ENCODE data around the gene STXBP6. TPM values are rescaled to one million over a fixed set of nuclear protein-coding genes. Genes with fewer than 3 reads are reported as not detected.

Gene STXBP6
- total and polyA plus RNA-seq, 2 experiments from 2014 or later: 19.7 to 29.0 TPM

- peaks cover 6% of the 10 kb centered on the region for H3K9me3 Mint-ChIP-seq
- Histone ChIP-seq H2AFZ (no peak overlapping the region), H3K9me2 (ENCODE audit: insufficient read depth) (no peaks in the 10 kb centered on the region), H3K27ac (ENCODE audit: low read depth) (no peak overlapping the region), H3K79me2 (replicated peaks; ENCODE audit: insufficient read depth) (no peaks in the 10 kb centered on the region), H3K4me3 (no peak overlapping the region), H3K4me1 (ENCODE audit: insufficient read depth) (peaks cover 7% of the 10 kb centered on the region; the same call in 1 of the 2 replicates), H3F3A (replicated peaks; ENCODE audit: low read depth) (no peaks in the 10 kb centered on the region), H4K20me1 (replicated peaks; ENCODE audit: insufficient read depth) (no peaks in the 10 kb centered on the region), H3K4me2 (no peak overlapping the region), H3K27me3 (ENCODE audit: insufficient read depth) (no peaks in the 10 kb centered on the region), H3K36me3 (ENCODE audit: insufficient read depth) (no peaks in the 10 kb centered on the region)
- no peaks in the 10 kb centered on the region for H3K27me3 Mint-ChIP-seq (ENCODE audit: insufficient read depth, low read depth, poor library complexity)
- H3K4me1 Mint-ChIP-seq: peaks cover 12% of the 10 kb centered on the region; the same call in 2 of the 3 replicates
- TF ChIP-seq STAT1 (IDR thresholded peaks at IDR 0.05; ENCODE audit: unreplicated experiment) (no peak), POLR2AphosphoS5 (IDR thresholded peaks at IDR 0.05; ENCODE audit: low read depth) (no peak), CTCF (conservative IDR thresholded peaks at IDR 0.05; ENCODE audit: low read depth in 2 of 2) (no peak), EZH2phosphoT487 (IDR thresholded peaks at IDR 0.05; ENCODE audit: unreplicated experiment) (no peak), ZNF114 (CRISPR knock-in tag; IDR thresholded peaks at IDR 0.05) (no peak), ZNF331 (CRISPR knock-in tag; IDR thresholded peaks at IDR 0.05; ENCODE audit: low read depth) (no peak), CREB1 (CRISPR knock-in tag; IDR thresholded peaks at IDR 0.05; ENCODE audit: low read depth) (no peak), NANOG (IDR thresholded peaks at IDR 0.05; ENCODE audit: borderline replicate concordance) (no peak), ETS1 (IDR thresholded peaks at IDR 0.05) (no peak), EZH2 (IDR thresholded peaks at IDR 0.05; ENCODE audit: low read depth, unreplicated experiment) (no peak), JUNB (IDR thresholded peaks at IDR 0.05; ENCODE audit: unreplicated experiment) (no peak)
- TF ChIP-seq, protein P1, sequence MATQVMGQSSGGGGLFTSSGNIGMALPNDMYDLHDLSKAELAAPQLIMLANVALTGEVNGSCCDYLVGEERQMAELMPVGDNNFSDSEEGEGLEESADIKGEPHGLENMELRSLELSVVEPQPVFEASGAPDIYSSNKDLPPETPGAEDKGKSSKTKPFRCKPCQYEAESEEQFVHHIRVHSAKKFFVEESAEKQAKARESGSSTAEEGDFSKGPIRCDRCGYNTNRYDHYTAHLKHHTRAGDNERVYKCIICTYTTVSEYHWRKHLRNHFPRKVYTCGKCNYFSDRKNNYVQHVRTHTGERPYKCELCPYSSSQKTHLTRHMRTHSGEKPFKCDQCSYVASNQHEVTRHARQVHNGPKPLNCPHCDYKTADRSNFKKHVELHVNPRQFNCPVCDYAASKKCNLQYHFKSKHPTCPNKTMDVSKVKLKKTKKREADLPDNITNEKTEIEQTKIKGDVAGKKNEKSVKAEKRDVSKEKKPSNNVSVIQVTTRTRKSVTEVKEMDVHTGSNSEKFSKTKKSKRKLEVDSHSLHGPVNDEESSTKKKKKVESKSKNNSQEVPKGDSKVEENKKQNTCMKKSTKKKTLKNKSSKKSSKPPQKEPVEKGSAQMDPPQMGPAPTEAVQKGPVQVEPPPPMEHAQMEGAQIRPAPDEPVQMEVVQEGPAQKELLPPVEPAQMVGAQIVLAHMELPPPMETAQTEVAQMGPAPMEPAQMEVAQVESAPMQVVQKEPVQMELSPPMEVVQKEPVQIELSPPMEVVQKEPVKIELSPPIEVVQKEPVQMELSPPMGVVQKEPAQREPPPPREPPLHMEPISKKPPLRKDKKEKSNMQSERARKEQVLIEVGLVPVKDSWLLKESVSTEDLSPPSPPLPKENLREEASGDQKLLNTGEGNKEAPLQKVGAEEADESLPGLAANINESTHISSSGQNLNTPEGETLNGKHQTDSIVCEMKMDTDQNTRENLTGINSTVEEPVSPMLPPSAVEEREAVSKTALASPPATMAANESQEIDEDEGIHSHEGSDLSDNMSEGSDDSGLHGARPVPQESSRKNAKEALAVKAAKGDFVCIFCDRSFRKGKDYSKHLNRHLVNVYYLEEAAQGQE (IDR thresholded peaks at IDR 0.05; ENCODE audit: unreplicated experiment): no peak
- TF ChIP-seq, protein P2, sequence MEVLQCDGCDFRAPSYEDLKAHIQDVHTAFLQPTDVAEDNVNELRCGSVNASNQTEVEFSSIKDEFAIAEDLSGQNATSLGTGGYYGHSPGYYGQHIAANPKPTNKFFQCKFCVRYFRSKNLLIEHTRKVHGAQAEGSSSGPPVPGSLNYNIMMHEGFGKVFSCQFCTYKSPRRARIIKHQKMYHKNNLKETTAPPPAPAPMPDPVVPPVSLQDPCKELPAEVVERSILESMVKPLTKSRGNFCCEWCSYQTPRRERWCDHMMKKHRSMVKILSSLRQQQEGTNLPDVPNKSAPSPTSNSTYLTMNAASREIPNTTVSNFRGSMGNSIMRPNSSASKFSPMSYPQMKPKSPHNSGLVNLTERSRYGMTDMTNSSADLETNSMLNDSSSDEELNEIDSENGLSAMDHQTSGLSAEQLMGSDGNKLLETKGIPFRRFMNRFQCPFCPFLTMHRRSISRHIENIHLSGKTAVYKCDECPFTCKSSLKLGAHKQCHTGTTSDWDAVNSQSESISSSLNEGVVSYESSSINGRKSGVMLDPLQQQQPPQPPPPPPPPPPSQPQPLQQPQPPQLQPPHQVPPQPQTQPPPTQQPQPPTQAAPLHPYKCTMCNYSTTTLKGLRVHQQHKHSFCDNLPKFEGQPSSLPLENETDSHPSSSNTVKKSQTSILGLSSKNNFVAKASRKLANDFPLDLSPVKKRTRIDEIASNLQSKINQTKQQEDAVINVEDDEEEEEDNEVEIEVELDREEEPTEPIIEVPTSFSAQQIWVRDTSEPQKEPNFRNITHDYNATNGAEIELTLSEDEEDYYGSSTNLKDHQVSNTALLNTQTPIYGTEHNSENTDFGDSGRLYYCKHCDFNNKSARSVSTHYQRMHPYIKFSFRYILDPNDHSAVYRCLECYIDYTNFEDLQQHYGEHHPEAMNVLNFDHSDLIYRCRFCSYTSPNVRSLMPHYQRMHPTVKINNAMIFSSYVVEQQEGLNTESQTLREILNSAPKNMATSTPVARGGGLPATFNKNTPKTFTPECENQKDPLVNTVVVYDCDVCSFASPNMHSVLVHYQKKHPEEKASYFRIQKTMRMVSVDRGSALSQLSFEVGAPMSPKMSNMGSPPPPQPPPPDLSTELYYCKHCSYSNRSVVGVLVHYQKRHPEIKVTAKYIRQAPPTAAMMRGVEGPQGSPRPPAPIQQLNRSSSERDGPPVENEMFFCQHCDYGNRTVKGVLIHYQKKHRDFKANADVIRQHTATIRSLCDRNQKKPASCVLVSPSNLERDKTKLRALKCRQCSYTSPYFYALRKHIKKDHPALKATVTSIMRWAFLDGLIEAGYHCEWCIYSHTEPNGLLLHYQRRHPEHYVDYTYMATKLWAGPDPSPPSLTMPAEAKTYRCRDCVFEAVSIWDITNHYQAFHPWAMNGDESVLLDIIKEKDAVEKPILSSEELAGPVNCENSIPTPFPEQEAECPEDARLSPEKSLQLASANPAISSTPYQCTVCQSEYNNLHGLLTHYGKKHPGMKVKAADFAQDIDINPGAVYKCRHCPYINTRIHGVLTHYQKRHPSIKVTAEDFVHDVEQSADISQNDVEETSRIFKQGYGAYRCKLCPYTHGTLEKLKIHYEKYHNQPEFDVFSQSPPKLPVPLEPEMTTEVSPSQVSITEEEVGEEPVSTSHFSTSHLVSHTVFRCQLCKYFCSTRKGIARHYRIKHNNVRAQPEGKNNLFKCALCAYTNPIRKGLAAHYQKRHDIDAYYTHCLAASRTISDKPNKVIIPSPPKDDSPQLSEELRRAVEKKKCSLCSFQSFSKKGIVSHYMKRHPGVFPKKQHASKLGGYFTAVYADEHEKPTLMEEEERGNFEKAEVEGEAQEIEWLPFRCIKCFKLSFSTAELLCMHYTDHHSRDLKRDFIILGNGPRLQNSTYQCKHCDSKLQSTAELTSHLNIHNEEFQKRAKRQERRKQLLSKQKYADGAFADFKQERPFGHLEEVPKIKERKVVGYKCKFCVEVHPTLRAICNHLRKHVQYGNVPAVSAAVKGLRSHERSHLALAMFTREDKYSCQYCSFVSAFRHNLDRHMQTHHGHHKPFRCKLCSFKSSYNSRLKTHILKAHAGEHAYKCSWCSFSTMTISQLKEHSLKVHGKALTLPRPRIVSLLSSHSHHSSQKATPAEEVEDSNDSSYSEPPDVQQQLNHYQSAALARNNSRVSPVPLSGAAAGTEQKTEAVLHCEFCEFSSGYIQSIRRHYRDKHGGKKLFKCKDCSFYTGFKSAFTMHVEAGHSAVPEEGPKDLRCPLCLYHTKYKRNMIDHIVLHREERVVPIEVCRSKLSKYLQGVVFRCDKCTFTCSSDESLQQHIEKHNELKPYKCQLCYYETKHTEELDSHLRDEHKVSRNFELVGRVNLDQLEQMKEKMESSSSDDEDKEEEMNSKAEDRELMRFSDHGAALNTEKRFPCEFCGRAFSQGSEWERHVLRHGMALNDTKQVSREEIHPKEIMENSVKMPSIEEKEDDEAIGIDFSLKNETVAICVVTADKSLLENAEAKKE (CRISPR knock-in tag; IDR thresholded peaks at IDR 0.05): no peak
- no peak overlapping the region for H3K27ac Mint-ChIP-seq
- DNase-seq (ENCODE audit: low spot score) (no peak), ATAC-seq (no peak)
- no peaks in the 10 kb centered on the region; the same call in 2 of the 3 replicates for H3K36me3 Mint-ChIP-seq (ENCODE audit: low read depth)
- no peak overlapping the region for H3K4me3 Mint-ChIP-seq
Observed at GRCh38 chr14:24889843-24890242, 160.1 kb downstream of the STXBP6 start.

All from GM23338 (cell line).